Mesothelial cell of epicardium (in vitro differentiated cells): ENCODE measurements around the gene C16orf95. TPM values are rescaled to one million over a fixed set of nuclear protein-coding genes. Genes with fewer than 3 reads are reported as not detected.

Experiments
- DNase-seq, 2 experiments: peaks; one replicate each; pipeline ENCODE4 v3.0.0; 2021; ENCODE audit warnings: low spot score in 2 of 2; ENCODE audit not compliant: unreplicated experiment in 2 of 2
- H3K27ac Mint-ChIP-seq: 2 replicates; pipeline ENCODE4 v1.8.0; 2021; ENCODE audit warnings: mixed read lengths
- H3K27me3 Mint-ChIP-seq: 2 replicates; pipeline ENCODE4 v1.8.0; 2021; ENCODE audit warnings: low read depth, mixed read lengths
- H3K36me3 Mint-ChIP-seq: 2 replicates; pipeline ENCODE4 v1.8.0; 2021; ENCODE audit warnings: mixed read lengths
- H3K4me1 Mint-ChIP-seq: 2 replicates; pipeline ENCODE4 v1.8.0; 2021; ENCODE audit warnings: mixed read lengths
- H3K4me3 Mint-ChIP-seq: 2 replicates; pipeline ENCODE4 v1.8.0; 2021; ENCODE audit warnings: mild to moderate bottlenecking, moderate library complexity, mixed read lengths
- H3K9me3 Mint-ChIP-seq: 2 replicates; pipeline ENCODE4 v1.8.0; 2021; ENCODE audit warnings: mixed read lengths
- total RNA-seq: library from RNA; stranded (reverse); gene quantifications from 3 replicates; pipeline ENCODE4 v1.2.1, GENCODE V29; 2021
- TF ChIP-seq, protein P1 (sequence below): fragments of 200-600 bp; sonication (generic); IDR thresholded peaks from one replicate; pipeline ENCODE4 v1.5.0; 2021; ENCODE audit warnings: antibody characterized with exemption; ENCODE audit not compliant: unreplicated experiment

C16orf95 gene
- total RNA-seq, 1 donor from 2014 or later = 4.6 TPM

DNA sequence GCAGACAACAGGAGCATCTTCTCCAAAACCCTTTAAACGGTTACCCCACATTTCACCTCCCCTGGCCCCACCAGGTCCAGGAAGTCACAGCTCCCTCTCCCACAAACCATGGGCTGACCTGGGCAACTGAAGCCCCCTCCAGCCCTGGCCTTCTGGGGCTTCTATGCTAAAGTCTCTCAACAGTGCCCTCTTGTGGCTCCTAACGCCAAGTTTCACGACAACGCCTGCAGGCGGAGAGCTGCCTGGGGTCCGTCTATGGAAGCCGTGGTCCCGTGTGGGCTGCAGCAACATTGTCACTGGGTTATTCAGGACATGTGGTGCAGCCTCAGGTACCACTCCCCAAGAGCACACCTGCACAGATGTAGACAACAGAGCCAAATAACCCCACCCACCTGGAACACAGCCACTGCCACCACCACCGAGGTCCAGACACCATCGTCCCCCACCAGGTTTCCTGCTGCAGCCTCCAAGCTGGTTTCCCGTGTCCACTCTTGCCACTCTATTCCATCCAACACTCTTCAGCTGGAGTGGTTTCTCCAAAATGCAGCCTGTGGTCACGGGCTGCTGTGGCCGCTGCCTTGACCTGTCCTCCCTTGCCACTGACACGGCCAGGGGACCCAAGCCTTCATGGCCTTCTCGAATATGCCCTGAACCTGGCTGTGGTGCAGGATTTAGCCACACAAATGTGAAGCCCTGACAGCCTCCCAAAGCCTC, 19.1 kb downstream of the C16orf95 start:
- DNase-seq = peak in 1 of 2 experiments; percentile 57
- no peaks in the 10 kb centered on the region for H3K9me3 Mint-ChIP-seq
- TF ChIP-seq, protein P1, sequence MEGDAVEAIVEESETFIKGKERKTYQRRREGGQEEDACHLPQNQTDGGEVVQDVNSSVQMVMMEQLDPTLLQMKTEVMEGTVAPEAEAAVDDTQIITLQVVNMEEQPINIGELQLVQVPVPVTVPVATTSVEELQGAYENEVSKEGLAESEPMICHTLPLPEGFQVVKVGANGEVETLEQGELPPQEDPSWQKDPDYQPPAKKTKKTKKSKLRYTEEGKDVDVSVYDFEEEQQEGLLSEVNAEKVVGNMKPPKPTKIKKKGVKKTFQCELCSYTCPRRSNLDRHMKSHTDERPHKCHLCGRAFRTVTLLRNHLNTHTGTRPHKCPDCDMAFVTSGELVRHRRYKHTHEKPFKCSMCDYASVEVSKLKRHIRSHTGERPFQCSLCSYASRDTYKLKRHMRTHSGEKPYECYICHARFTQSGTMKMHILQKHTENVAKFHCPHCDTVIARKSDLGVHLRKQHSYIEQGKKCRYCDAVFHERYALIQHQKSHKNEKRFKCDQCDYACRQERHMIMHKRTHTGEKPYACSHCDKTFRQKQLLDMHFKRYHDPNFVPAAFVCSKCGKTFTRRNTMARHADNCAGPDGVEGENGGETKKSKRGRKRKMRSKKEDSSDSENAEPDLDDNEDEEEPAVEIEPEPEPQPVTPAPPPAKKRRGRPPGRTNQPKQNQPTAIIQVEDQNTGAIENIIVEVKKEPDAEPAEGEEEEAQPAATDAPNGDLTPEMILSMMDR = peak; percentile 54
- no peak overlapping the region for H3K27ac Mint-ChIP-seq
- H3K4me1 Mint-ChIP-seq = no peaks in the 10 kb centered on the region
- peaks cover 2% of the 10 kb centered on the region for H3K36me3 Mint-ChIP-seq
- no peak overlapping the region for H3K4me3 Mint-ChIP-seq
- H3K27me3 Mint-ChIP-seq = no peaks in the 10 kb centered on the region

DNA sequence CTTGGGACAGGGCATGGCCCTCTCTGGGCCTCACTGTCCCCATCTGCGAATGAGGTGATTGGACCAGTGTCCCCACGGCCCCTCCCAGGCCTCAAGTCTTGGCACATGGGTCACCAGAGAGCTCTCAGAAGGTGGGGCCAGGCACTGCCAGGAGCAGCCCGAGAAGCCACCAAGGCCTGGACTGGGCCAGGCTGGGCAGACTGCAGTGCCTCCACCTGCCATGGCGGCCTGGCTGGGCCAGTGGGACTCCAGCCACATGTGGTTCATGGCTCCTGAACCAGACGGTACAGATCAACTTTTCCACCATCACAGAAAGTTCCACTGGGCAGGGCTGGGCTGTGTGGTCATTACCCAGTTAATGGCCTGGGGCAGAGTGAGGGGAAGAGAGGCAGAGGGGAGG, 19.8 kb downstream of the C16orf95 start:
- Mint-ChIP-seq H3K27ac (no peak overlapping the region), H3K4me3 (no peak overlapping the region), H3K9me3 (no peaks in the 10 kb centered on the region), H3K4me1 (no peaks in the 10 kb centered on the region), H3K36me3 (peaks cover 4% of the 10 kb centered on the region), H3K27me3 (no peaks in the 10 kb centered on the region)
- TF ChIP-seq, protein P1 = no peak
- DNase-seq = no peak

DNA sequence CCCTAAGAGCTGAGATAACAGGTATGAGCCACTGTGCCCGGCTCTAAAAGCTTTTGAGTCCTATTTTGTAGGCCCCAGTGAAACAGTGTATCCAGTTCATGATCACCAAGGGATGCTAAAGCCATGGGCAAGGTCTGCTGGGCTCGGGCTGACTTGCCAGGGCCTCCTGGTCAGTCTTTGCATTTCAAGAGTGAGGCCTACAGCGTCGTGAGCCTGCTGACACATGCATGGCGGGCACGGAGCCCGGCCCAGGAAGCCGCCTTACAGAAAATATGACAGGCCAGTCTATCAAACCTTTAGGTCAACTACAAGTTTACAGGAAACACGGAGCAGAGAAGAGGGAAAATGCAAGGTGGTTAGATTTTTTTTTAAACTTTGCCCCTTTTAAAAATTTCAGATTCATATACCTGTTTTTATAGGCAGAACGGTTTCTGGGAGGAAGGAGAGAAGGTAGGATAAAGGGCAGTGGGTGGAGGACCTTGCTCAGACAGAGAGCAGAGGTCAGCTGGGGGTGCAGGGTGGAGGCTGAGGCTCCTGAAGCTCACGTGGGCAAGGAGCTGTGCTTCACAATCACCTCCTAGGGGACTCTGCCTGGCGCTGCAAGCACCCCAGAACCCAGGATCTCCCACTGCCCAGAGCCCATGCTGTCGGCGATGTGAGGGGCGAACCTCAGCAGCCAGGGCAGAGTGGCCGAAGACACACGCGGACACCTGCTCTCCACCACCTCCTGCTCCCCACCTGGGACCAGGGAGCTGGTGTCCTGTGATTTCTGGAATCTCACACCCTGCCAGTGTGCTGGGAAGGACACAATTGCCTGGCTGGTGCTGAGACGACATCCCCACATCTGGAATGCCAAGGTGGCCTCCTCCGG, 21.3 kb downstream of the C16orf95 start:
- Mint-ChIP-seq H3K9me3 (peaks cover 3% of the 10 kb centered on the region), H3K36me3 (peaks cover 7% of the 10 kb centered on the region), H3K27ac (no peak overlapping the region), H3K4me3 (no peak overlapping the region), H3K27me3 (no peaks in the 10 kb centered on the region), H3K4me1 (no peaks in the 10 kb centered on the region)
- DNase-seq = no peak
- TF ChIP-seq, protein P1 = no peak

DNA sequence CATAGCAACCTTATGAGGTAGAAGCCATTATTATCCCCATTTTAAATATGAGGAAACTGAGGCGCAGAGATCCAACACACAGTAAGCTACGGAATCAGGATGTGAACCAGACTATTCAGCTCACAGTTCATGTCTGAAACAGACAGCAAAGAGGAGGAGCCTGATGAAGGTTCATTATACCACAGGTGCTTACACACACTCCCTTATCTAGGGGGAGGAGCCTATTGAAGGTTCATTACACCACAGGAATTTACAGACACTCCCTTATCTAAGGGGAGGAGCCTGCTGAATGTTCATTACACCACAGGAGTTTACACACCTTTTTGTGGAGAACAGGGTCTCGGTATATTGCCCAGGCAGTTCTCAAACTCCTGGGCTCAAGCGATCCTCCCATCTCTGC, 21.9 kb downstream of the C16orf95 start:
- Mint-ChIP-seq H3K9me3 (peaks cover 3% of the 10 kb centered on the region), H3K4me1 (no peaks in the 10 kb centered on the region), H3K27ac (no peak overlapping the region), H3K27me3 (no peaks in the 10 kb centered on the region), H3K4me3 (no peak overlapping the region), H3K36me3 (peaks cover 7% of the 10 kb centered on the region)
- TF ChIP-seq, protein P1 = no peak
- DNase-seq = no peak

DNA sequence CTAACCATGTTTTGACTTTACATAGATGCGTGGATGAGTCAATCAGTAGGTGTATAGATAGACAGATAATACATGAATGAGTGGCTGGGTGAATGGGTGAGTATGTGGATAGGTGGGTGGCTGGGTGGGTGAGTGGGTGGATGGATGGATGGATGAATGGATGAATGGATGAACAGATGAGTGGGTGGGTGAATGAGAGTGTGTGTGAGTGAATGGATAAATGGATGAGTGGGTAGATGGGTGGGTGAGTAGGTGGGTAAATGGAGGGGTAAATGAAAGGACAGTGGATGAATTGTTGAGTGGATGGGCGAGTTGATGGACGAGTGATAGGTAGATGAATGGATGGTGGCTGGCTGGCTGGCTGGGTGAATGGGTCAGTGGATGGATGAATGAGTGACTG, 23.2 kb downstream of the C16orf95 start:
- Mint-ChIP-seq H3K4me1 (peaks cover 4% of the 10 kb centered on the region), H3K36me3 (peaks cover 7% of the 10 kb centered on the region), H3K27me3 (no peaks in the 10 kb centered on the region), H3K27ac (no peak overlapping the region), H3K9me3 (peaks cover 3% of the 10 kb centered on the region), H3K4me3 (no peak overlapping the region)
- TF ChIP-seq, protein P1 = no peak
- DNase-seq = no peak
